Hepatocyte (in vitro differentiated cells): ENCODE measurements around the gene LSM12. TPM values are rescaled to one million over a fixed set of nuclear protein-coding genes. Genes with fewer than 3 reads are reported as not detected.
A peak's percentile ranks its signal among the peaks of the same experiment; 100 is the strongest.

ENCODE experiments used
- DNase-seq: peaks from one replicate; pipeline ENCODE4 v3.0.0-alpha.2; 2016; ENCODE audit warnings: low spot score
- H2AFZ ChIP-seq: fragments of 200-600 bp; sonication (generic); 2 replicates; pipeline ENCODE4 v1.6.0; 2016; ENCODE audit warnings: antibody characterized with exemption, mild to moderate bottlenecking
- H3K27ac ChIP-seq: fragments of 200-600 bp; sonication (generic); 2 replicates; pipeline ENCODE4 v1.5.1; 2016; ENCODE audit warnings: mild to moderate bottlenecking
- H3K27me3 ChIP-seq: fragments of 200-600 bp; sonication (generic); 2 replicates; pipeline ENCODE4 v1.6.1; 2016
- H3K36me3 ChIP-seq: fragments of 200-600 bp; sonication (generic); replicated peaks from 2 replicates; pipeline ENCODE4 v1.5.1; 2016; ENCODE audit warnings: low read depth; ENCODE audit not compliant: insufficient read depth
- H3K4me1 ChIP-seq: fragments of 200-600 bp; sonication (generic); 2 replicates; pipeline ENCODE4 v1.5.1; 2016; ENCODE audit warnings: mild to moderate bottlenecking, moderate library complexity; ENCODE audit not compliant: insufficient read depth
- H3K4me2 ChIP-seq: fragments of 200-600 bp; sonication (generic); 2 replicates; pipeline ENCODE4 v1.6.0; 2016
- H3K4me3 ChIP-seq: fragments of 200-600 bp; sonication (generic); 2 replicates; pipeline ENCODE4 v1.5.1; 2016; ENCODE audit warnings: mild to moderate bottlenecking
- H3K79me2 ChIP-seq: fragments of 200-600 bp; sonication (generic); 2 replicates; pipeline ENCODE4 v1.6.0; 2017; ENCODE audit warnings: mild to moderate bottlenecking
- H3K9me2 ChIP-seq: fragments of 200-600 bp; sonication (generic); replicated peaks from 2 replicates; pipeline ENCODE4 v1.6.0; 2017; ENCODE audit warnings: mild to moderate bottlenecking; ENCODE audit not compliant: insufficient read depth
- H3K9me3 ChIP-seq: fragments of 200-600 bp; sonication (generic); 2 replicates; pipeline ENCODE4 v1.5.1; 2016; ENCODE audit warnings: low read depth, mild to moderate bottlenecking
- H4K20me1 ChIP-seq: fragments of 200-600 bp; sonication (generic); 2 replicates; pipeline ENCODE4 v1.6.0; 2016; ENCODE audit warnings: mild to moderate bottlenecking; ENCODE audit not compliant: insufficient read depth, poor library complexity, severe bottlenecking
- CTCF ChIP-seq: fragments of 200-600 bp; sonication (generic); IDR thresholded peaks from 2 replicates; pipeline ENCODE4 v1.5.1; 2016; ENCODE audit warnings: antibody characterized with exemption, mild to moderate bottlenecking; ENCODE audit not compliant: poor library complexity
- EZH2 ChIP-seq: fragments of 200-600 bp; sonication (generic); IDR thresholded peaks from 2 replicates; pipeline ENCODE4 v1.6.1; 2016; ENCODE audit warnings: antibody characterized with exemption, mild to moderate bottlenecking, borderline replicate concordance
- EZH2phosphoT487 ChIP-seq: fragments of 200-600 bp; sonication (generic); IDR thresholded peaks from one replicate; pipeline ENCODE4 v1.6.1; 2018; ENCODE audit warnings: antibody characterized with exemption, mild to moderate bottlenecking, low read depth, moderate library complexity; ENCODE audit not compliant: unreplicated experiment, severe bottlenecking
- WGBS: methylation state at CpG from one replicate; pipeline ENCODE4 v1.1.6; 2016; ENCODE audit warnings: low lambda C conversion rate; ENCODE audit errors: missing lambda C conversion rate; 5-methylcytosine and 5-hydroxymethylcytosine counted together
- polyA plus RNA-seq: library from polyadenylated mRNA; unstranded; fragments of >200 nt; fragmentation: Nextera tagmentation; extraction: Ambion mirVana; gene quantifications from 2 replicates; pipeline ENCODE4 v1.2.1, GENCODE V29; 2016
- total RNA-seq: library from RNA; depleted of rRNA; stranded (reverse); fragments of >200 nt; gene quantifications from 2 replicates; pipeline ENCODE4 v1.2.3, GENCODE V29; 2014

LSM12 gene
- total RNA-seq (40.4 and 44.7 TPM in 2 replicates), polyA plus RNA-seq (44.5 and 45.8 TPM in 2 replicates)

- TF ChIP-seq EZH2phosphoT487: no peak
- TF ChIP-seq EZH2: no peak
- H2AFZ ChIP-seq: peak within 1 kb of the TSS; percentile 65
- peak; percentile 96 for DNase-seq
- peaks cover 51% of the 10 kb centered on the region for H3K79me2 ChIP-seq
- H3K4me2 ChIP-seq: peak within 1 kb of the TSS; percentile 96
- H3K4me1 ChIP-seq: peaks cover 29% of the 10 kb centered on the region
- H3K9me2 ChIP-seq: no peaks in the 10 kb centered on the region
- under 1% methylated on average over 46 of the region's 65 CpGs for WGBS
- no peaks in the 10 kb centered on the region for H3K9me3 ChIP-seq
- peaks cover 5% of the 10 kb centered on the region for H3K36me3 ChIP-seq
- peak within 1 kb of the TSS; percentile 99 for H3K27ac ChIP-seq
- H3K27me3 ChIP-seq: no peaks in the 10 kb centered on the region
- H3K4me3 ChIP-seq: peak within 1 kb of the TSS; percentile 83
- H4K20me1 ChIP-seq: peaks cover 22% of the 10 kb centered on the region
Measured at GRCh38 chr17:44066204-44066930, at the start of gene LSM12. Gene LSM12, minus strand, starts transcription at chr17:44066671. Its CDS starts 84 bp downstream, at chr17:44066587.

GRCh38 chr17:44115585-44116415 is 49.3 kb upstream of the LSM12 start:
- DNase-seq: peak; percentile 69
- Histone ChIP-seq H3K4me1 (peaks cover 8% of the 10 kb centered on the region), H2AFZ (no peak overlapping the region), H3K79me2 (peaks cover 31% of the 10 kb centered on the region), H3K4me2 (no peak overlapping the region), H3K9me3 (no peaks in the 10 kb centered on the region), H4K20me1 (peaks cover 22% of the 10 kb centered on the region), H3K27ac (no peak overlapping the region), H3K36me3 (no peaks in the 10 kb centered on the region), H3K4me3 (no peak overlapping the region), H3K27me3 (no peaks in the 10 kb centered on the region), H3K9me2 (no peaks in the 10 kb centered on the region)
- 60% methylated on average over 11 of the region's 11 CpGs for WGBS
- TF ChIP-seq EZH2phosphoT487 (no peak), EZH2 (no peak), CTCF (peak; percentile 70)

- Histone ChIP-seq H3K27me3 (no peaks in the 10 kb centered on the region), H3K4me3 (no peak overlapping the region), H3K9me3 (no peaks in the 10 kb centered on the region), H3K27ac (no peak overlapping the region), H3K36me3 (no peaks in the 10 kb centered on the region), H3K4me1 (peaks cover 23% of the 10 kb centered on the region), H2AFZ (no peak overlapping the region), H3K9me2 (no peaks in the 10 kb centered on the region), H3K79me2 (peaks cover 31% of the 10 kb centered on the region), H3K4me2 (no peak overlapping the region), H4K20me1 (peaks cover 17% of the 10 kb centered on the region)
- no peak for DNase-seq
- TF ChIP-seq EZH2 (no peak), CTCF (no peak), EZH2phosphoT487 (no peak)
- WGBS: 91% methylated on average over 9 of the region's 9 CpGs
Measured at GRCh38 chr17:44113868-44114840, 47.7 kb upstream of the LSM12 start.
